ENCODE measurements around the gene CIAO3.

The CIAO3 gene

DNA sequence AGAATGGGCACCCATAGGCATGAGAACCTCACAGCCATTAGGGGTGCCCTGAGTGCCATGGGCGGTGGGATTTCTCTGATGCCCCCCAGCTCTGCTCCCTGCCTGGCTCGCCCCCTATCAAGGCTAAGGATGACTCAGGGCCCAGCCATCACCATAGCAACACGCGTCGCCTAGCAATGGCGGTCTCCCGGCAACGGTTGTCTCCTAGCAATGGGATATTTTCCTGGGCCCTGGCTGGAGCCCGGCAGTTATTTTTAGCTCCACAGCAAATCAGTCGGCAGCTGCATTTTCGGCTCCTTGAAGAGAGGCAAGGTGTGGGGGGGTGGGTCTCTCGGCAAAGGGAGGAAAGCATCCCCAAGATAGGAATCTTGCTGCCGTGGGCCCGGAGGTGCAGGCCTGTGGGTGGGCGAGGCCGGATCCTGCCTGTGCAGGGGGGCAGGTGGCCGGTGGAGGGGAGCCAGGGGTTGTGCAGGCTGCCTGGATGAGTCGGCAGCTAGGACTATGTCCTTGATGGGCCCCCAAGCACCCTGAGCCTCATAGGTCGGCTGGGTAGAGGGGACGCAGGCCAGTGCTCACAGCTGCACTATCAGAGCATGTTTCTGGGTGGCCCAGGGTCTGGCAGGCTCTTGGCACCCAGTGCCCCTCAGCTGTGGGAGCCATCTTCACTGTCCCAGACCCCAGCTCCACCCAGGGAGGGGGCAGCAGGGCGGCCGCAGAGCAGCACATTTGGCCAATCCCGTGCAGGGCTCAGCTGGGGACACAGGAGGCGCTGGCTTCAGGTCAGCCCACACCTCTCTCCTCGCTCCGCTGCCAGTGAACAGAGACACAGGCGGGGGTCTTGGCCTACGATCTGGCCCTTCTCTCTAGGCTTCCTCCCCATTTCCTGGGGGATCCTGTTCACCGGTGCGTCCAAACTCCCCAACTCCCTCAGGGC lies 31.0 kb downstream of the CIAO3 start:
- no peak for DNase-seq (ENCODE audit: low read depth)

GRCh38 chr16:708959-709358 lies 31.8 kb downstream of the CIAO3 start:
- no peak for DNase-seq (ENCODE audit: low read depth)

- no peak for DNase-seq (ENCODE audit: low read depth)
These were observed 32.8 kb downstream of the CIAO3 start for GRCh38 chr16:708019-708418.

DNA sequence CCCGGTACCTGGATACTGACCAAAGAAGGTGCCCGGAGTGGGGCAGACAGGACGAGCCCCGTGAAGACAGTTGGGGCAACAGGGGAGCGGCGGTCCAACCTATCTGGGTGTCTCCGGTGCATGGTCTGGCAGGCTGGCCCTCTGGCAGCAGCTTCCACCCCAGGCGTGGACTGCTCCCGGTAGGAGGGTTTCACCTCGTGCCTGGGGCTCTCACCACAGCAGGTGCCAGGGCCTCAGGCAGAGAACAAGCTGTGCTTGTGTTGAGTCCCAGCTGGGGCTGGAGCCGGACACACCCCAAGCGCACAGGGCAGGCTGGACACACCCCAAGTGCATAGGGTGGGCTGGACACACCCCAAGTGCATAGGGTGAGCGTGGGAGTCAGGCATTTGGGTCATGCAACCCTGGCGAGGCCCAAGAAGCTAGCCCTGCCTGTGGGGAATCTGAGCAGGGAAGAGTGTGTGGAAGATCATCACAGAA lies 33.7 kb downstream of the CIAO3 start:
- DNase-seq (ENCODE audit: low read depth) = no peak

DNA sequence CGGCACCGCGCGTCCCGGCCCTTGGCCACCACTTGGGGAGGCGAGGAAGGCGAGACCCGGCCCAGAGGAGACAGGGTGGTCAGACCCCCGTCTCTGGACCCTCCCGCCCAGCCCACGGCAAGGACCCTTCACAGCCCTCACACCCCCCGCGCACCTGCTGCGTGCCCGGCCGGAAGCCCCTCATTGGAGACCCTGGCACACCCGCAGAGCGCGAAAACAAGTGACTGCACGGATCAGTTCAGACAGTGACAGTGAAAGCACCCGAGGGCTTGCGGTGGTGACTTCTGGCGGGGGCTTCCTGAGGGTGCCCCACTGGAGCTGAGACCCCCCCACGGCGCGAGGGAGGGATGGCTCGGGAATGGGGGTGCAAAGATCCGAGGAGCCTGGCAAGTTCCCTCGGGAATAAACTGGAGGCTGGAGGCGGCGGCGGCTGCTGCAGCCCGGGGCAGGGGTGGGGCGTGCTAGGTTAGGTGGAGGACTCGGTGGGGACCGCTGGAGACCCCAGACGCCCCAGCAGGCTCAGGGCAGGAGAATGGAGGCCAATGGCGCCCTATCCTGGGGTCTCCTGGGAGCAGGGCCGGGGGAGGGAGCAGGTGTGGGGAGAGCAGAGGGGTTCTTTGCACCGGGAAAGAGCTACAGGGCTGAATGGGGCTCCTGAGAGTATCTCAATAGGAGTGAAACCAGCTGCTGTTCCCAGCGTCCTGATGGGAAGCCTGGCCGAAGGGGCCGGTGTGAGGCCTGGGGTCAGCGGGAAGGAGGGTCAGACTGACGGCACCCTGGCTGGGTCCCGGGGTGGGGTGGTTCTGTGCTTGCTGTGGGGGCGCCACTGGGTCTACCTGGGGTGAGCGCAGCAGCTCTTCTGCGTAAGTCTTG lies 34.4 kb downstream of the CIAO3 start:
- no peak for DNase-seq (ENCODE audit: low read depth)

GRCh38 chr16:705431-706188 lies 35.2 kb downstream of the CIAO3 start, which contains the start of gene FBXL16:
Gene FBXL16, minus strand, starts transcription at chr16:705801. Its CDS starts 8,396 bp downstream, at chr16:697405.
- no peak for DNase-seq (ENCODE audit: low read depth)

- DNase-seq (ENCODE audit: low read depth) = no peak
These were observed 36.0 kb downstream of the CIAO3 start for GRCh38 chr16:704552-705380.

DNA sequence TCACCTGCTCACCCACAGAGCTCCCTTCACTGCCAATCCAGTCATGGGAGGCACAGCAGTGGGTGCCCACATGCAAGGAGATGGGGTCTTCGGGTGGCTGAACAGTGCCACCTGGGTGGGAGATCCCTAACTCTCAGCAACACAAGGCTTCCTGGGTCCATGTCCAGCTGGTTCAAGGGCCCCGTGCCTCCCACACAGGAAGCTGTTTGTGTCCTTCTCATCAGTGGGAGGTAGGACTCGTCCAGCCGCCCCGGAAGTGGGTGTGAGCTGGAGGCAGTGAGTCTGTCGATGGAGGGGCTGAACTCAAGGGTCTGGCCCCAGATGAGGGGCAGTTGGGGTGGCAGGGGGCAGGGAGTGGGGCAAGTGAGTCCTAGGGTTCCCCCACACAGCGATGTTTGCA lies 36.8 kb downstream of the CIAO3 start:
- DNase-seq (ENCODE audit: low read depth) = no peak

- no peak for DNase-seq (ENCODE audit: low read depth)
These were observed 37.4 kb downstream of the CIAO3 start for GRCh38 chr16:703406-703805.

DNA sequence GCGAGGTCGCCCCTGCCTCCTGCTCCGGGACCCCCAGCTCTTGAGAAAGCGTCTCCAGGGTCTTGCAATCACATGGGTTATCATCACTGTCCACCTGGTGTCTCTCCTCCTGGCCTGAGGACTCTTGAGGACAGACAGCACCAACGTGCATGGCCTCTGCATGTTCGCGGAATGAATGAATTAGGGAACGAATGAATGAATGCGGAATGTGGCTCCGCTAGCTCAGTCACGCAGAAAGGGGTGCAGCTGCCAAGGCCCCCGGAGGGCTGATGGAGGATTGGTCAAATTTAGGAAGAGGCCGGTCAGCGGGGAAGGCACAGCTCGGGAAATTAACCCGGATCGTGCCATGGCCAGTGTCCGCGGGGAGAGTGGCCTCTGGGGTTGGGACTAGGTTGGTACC lies 38.5 kb downstream of the CIAO3 start:
- DNase-seq (ENCODE audit: low read depth) = no peak

DNA sequence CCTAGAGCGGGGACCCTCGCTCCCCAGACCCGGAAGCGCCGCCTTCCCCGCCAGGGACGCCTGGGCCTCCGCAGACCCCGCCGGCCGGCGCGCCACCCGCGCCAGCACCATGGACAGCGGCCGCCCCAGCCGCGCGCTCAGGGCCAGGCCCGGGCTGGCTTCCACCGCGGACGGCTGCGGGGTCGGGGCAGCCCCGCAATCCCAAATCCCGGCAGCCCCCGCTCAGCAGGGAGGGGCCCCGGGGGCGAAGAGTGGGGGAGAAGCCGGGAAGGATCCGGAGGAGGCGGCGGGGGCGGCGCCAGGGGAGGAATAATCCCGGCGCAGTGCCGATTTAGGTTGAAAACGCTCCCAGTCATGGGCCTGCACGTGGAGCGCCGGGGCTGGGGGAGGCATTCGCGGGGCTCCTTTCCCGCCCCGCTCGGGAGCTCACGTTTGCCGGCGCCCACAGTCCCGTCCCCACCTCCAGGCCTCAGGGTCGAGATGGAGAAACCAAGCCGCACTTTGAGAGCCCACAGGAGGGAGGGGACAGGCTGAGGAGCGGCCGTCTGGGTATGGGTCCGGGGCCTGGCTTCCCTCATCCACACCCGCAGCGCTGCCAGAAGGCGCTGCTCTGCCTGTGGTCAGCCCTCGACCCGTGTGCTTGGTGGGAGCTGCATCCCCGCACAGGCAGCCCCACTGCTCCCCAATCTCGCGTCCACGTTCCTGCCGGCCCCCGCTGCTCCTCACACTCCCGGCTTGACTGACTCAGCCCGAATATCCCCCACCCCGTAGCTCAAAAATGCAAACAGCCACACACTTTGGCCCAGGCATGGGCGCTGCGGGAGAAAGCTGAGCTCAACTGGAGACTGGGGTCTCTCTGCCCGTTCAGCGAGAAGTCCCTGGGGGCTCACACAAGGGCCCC lies 39.9 kb downstream of the CIAO3 start:
- no peak for DNase-seq (ENCODE audit: low read depth)

- DNase-seq (ENCODE audit: low read depth) = no peak
These were observed 41.7 kb downstream of the CIAO3 start for GRCh38 chr16:698911-699671.

- peak; percentile 39 for DNase-seq (ENCODE audit: low read depth)
These were observed 45.3 kb downstream of the CIAO3 start for GRCh38 chr16:695355-696089.

DNA sequence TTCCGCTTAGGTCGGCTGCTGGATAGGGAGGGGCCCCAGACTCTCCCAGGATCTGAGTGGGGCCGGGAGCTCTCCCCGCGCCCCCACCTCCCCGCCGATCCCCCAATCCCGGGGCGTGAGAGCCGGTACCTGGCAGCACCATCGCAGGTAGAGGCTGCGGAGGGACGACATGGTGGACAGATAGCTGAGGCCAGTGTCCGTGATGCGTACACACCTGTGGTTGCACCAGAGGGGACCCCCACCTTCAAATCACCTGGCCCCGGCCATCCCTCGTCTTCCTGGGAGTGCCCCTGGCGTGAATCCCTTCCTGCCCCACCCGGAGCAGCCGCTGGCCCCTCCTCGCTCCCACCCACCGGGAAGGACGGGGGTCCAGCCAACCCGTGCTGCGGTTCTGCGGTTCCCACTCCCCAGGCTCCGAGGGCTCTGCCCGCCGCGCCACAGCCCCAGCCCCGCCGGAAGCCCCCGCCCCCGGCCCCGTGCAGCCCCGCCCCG lies 45.9 kb downstream of the CIAO3 start:
- peak; percentile 51 for DNase-seq (ENCODE audit: low read depth)

GRCh38 chr16:694187-694862 lies 46.5 kb downstream of the CIAO3 start:
- no peak for DNase-seq (ENCODE audit: low read depth)

DNA sequence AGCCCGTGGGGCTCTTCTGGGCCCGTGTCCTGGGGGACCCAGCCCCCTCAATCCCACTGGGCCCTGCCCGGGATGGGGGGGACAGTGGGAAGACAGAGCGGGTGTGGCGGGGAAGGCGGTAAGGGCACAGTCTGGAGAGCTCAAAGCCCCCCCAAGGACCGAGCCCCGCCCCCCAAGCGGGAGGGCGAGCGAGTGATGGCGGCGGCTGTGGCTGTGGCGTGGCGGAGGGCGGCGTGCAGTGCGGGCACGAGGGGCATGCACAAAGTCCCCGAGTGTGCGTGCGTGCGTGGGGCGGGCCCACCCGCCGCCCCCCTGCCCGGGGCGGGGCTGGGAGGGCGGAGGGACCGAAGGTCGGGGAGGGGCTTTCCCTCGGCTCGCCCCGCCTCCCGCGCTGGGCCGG lies 47.0 kb downstream of the CIAO3 start:
- no peak for DNase-seq (ENCODE audit: low read depth)

DNA sequence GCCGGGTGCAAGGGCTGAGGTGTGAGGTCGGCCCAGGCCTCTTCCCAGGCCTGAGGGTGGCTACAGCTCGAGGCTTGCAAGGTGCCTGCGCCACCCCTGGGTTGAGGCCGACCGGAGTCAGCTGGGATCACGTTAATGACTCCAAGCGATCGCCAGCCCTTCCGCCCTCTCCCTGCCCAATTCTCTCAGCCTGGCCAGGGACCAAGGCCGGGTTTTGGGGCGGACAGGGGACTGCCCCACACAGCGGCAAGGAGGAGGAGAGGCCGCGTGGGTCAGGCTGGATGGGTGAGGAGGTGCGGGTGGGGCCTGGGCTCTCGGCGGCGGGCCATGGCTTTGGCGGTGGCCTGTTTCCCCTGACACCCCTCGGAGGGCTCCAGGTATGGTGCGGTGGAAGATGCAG lies 47.4 kb downstream of the CIAO3 start:
- no peak for DNase-seq (ENCODE audit: low read depth)

All from T-helper 22 cell (primary cell).